HepG2 (cell line): ENCODE results near the gene HES1. TPM values are rescaled to one million over a fixed set of nuclear protein-coding genes. Genes with fewer than 3 reads are reported as not detected.

ENCODE experiments used
- BHLHE40 ChIP-seq: IDR thresholded peaks from 2 replicates; pipeline ENCODE4 v1.6.1; 2011; ENCODE audit warnings: low read length, improper control_type of control experiment
- CBX5 ChIP-seq: sonication (generic); formaldehyde crosslinking; IDR thresholded peaks from 2 replicates; pipeline ENCODE4 v1.4.0; 2020; ENCODE audit warnings: missing genetic modification reagents, borderline replicate concordance
- GTF2F1 ChIP-seq: fragments of 150-350 bp; IDR thresholded peaks from 2 replicates; pipeline ENCODE4 v1.6.1; 2014; ENCODE audit warnings: low read length
- MZF1 ChIP-seq: sonication (generic); formaldehyde crosslinking; IDR thresholded peaks from 2 replicates; pipeline ENCODE4 v1.8.1; 2023; ENCODE audit warnings: mild to moderate bottlenecking, missing genetic modification reagents, borderline replicate concordance
- NFE2 ChIP-seq: sonication (generic); formaldehyde crosslinking; IDR thresholded peaks from 2 replicates; pipeline ENCODE4 v1.4.0; 2020; ENCODE audit warnings: missing genetic modification reagents
- PCBP1 ChIP-seq: fragments of 200-400 bp; formaldehyde crosslinking; IDR thresholded peaks from 2 replicates; pipeline ENCODE4 v1.6.1; 2017; ENCODE audit warnings: mild to moderate bottlenecking, low read depth, low read length, borderline replicate concordance
- POGZ ChIP-seq: sonication (generic); formaldehyde crosslinking; IDR thresholded peaks from 2 replicates; pipeline ENCODE4 v1.4.0; 2020; ENCODE audit warnings: mild to moderate bottlenecking, missing genetic modification reagents
- SIX4 ChIP-seq: sonication (generic); formaldehyde crosslinking; IDR thresholded peaks from 2 replicates; pipeline ENCODE4 v1.4.0; 2020; ENCODE audit warnings: missing genetic modification reagents
- SMAD1 ChIP-seq: sonication (generic); formaldehyde crosslinking; IDR thresholded peaks from 2 replicates; pipeline ENCODE4 v1.4.0; 2020; ENCODE audit warnings: missing genetic modification reagents, low read depth, mild to moderate bottlenecking, borderline replicate concordance
- SOX13 ChIP-seq, 3 experiments: fragments of 450-650 bp in 1 of 3; sonication (generic) in 1 of 3; formaldehyde crosslinking in 1 of 3; IDR thresholded peaks in 2 of 3; conservative IDR thresholded peaks in 1 of 3; 2 replicates each; pipeline versions ENCODE4 v1.5.0 to v1.6.1; 2016 to 2020; ENCODE audit warnings: antibody characterized with exemption in 1 of 3, mild to moderate bottlenecking in 1 of 3, missing compliant biosample characterization in 1 of 3, missing genetic modification reagents in 1 of 3, moderate library complexity in 1 of 3
- SP1 ChIP-seq, 2 experiments: fragments of 450-650 bp in 1 of 2; sonication (generic) in 1 of 2; formaldehyde crosslinking in 1 of 2; IDR thresholded peaks; 2 replicates each; pipeline versions ENCODE4 v1.4.0 to v1.6.1; 2016 to 2020; ENCODE audit warnings: missing genetic modification reagents in 1 of 2
- ZNF33A ChIP-seq: sonication (generic); formaldehyde crosslinking; IDR thresholded peaks from 2 replicates; pipeline ENCODE4 v1.5.1; 2020; ENCODE audit warnings: missing genetic modification reagents, mild to moderate bottlenecking, moderate library complexity, borderline replicate concordance
- ZNF749 ChIP-seq: sonication (generic); formaldehyde crosslinking; IDR thresholded peaks from 2 replicates; pipeline ENCODE4 v1.8.0; 2022; ENCODE audit warnings: mild to moderate bottlenecking, missing genetic modification reagents, moderate library complexity, borderline replicate concordance
- ZNF766 ChIP-seq: sonication (generic); formaldehyde crosslinking; IDR thresholded peaks from 2 replicates; pipeline ENCODE4 v1.5.0; 2020; ENCODE audit warnings: missing genetic modification reagents, borderline replicate concordance
- polyA plus RNA-seq, 8 experiments: library from polyadenylated mRNA; depleted of rRNA in 3 of 8; stranded (reverse) in 7 of 8; unstranded in 1 of 8; fragments of >200 nt; fragmentation: Illumina TruSeq in 4 of 8; extraction: Trizol in 4 of 8; gene quantifications; 2 replicates each; pipeline versions ENCODE4 v1.2.1 to v1.2.3, GENCODE V29; 2011 to 2016; ENCODE audit warnings: low read depth in 4 of 8, missing spikeins in 1 of 8, mixed read lengths in 1 of 8; ENCODE audit not compliant: insufficient read depth in 1 of 8
- total RNA-seq, 5 experiments: library from RNA; depleted of rRNA; stranded (reverse); fragments of >200 nt; fragmentation: Illumina TruSeq; extraction: Trizol; gene quantifications; 2 replicates each; pipeline ENCODE4 v1.2.3, GENCODE V29; 2016; ENCODE audit warnings: low read depth in 1 of 5
- TF ChIP-seq, protein P1 (sequence below): IDR thresholded peaks from 2 replicates; pipeline ENCODE4 v1.6.1; 2016; ENCODE audit warnings: low read depth, borderline replicate concordance
- TF ChIP-seq, protein P2 (sequence below): sonication (generic); formaldehyde crosslinking; IDR thresholded peaks from 2 replicates; pipeline ENCODE4 v1.5.1; 2020; ENCODE audit warnings: missing genetic modification reagents, mild to moderate bottlenecking, borderline replicate concordance
- TF ChIP-seq, protein P3 (sequence below): IDR thresholded peaks from 2 replicates; pipeline ENCODE4 v1.6.1; 2016; ENCODE audit warnings: missing compliant biosample characterization, missing genetic modification reagents, borderline replicate concordance
- TF ChIP-seq, protein P4 (sequence below): sonication (generic); formaldehyde crosslinking; IDR thresholded peaks from 2 replicates; pipeline ENCODE4 v1.5.0; 2020; ENCODE audit warnings: mild to moderate bottlenecking, missing genetic modification reagents, moderate library complexity
- TF ChIP-seq, protein P5 (sequence below): sonication (generic); formaldehyde crosslinking; IDR thresholded peaks from 2 replicates; pipeline ENCODE4 v1.5.1; 2020; ENCODE audit warnings: missing genetic modification reagents, mild to moderate bottlenecking, borderline replicate concordance
- TF ChIP-seq, protein P6 (sequence below): IDR thresholded peaks from 2 replicates; pipeline ENCODE4 v1.6.1; 2016; ENCODE audit warnings: mild to moderate bottlenecking

The HES1 gene
- total and polyA plus RNA-seq, 2 of the 13 experiments (the other 11 are each of a cell fraction or from before 2014, with no cell fraction given) = 15.4 to 19.8 TPM

DNA sequence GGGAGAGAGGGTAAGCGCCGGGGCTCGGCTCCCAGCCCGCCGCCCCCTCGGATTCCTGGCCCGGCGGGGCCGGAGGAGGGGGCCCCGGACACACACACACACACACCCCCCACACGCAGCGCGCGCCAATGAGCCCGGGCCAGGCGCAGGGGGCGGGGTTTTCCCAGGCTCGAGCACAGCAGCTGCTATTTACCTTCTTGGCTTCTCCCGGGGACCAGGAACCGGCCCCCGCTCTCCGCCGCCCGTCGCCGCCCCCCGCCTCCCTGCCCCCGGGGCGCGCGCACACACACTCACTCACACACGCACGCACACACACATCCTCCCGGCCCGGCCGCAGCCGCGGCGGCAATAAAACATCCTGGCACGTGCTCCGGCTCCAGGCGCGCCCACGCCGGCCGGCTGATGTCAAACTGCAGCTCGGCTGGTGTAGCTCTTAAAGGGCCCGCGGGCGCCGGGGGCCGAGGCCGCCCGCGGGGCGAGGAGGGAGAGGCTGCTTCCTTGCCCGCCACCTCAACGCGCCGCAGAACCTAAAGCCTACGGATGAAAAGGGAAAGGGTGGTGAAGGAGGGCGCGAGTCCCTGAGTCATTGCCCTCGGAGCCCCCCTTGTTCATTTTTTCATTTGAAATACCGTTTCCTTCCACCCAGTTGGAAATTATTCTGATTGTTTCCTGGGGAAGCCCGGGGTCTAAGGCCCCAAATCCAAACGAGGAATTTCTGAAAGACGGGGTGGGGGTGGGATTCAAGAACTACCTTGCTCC is 1.0 kb upstream of the HES1 start (continued):
- no peak for TF ChIP-seq GTF2F1
- TF ChIP-seq, protein P1, sequence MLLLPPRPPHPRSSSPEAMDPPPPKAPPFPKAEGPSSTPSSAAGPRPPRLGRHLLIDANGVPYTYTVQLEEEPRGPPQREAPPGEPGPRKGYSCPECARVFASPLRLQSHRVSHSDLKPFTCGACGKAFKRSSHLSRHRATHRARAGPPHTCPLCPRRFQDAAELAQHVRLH (CRISPR knock-in tag) = peak; percentile 44; the same call in 1 of the 2 replicates
- peak; percentile 55; the same call in 1 of the 2 replicates for TF ChIP-seq CBX5
- TF ChIP-seq SMAD1 (CRISPR knock-in tag) = 0 out of 2 replicates have a peak, but pooled peaks have one; percentile 35
- TF ChIP-seq SOX13 (IDR thresholded peaks at IDR 0.05) = no peak
- peak in 1 of 2 experiments; percentile 71; a peak in 1 of 4 replicates for TF ChIP-seq SOX13 (CRISPR knock-in tag; conservative IDR thresholded peaks at IDR 0.05 in 1 of 2, IDR thresholded peaks at IDR 0.05 in 1 of 2)
- peak; percentile 81; the same call in 1 of the 2 replicates for TF ChIP-seq ZNF766 (CRISPR knock-in tag)
- TF ChIP-seq, protein P2, sequence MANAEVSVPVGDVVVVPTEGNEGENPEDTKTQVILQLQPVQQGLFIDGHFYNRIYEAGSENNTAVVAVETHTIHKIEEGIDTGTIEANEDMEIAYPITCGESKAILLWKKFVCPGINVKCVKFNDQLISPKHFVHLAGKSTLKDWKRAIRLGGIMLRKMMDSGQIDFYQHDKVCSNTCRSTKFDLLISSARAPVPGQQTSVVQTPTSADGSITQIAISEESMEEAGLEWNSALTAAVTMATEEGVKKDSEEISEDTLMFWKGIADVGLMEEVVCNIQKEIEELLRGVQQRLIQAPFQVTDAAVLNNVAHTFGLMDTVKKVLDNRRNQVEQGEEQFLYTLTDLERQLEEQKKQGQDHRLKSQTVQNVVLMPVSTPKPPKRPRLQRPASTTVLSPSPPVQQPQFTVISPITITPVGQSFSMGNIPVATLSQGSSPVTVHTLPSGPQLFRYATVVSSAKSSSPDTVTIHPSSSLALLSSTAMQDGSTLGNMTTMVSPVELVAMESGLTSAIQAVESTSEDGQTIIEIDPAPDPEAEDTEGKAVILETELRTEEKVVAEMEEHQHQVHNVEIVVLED (CRISPR knock-in tag) = peak; percentile 79
- TF ChIP-seq, protein P3, sequence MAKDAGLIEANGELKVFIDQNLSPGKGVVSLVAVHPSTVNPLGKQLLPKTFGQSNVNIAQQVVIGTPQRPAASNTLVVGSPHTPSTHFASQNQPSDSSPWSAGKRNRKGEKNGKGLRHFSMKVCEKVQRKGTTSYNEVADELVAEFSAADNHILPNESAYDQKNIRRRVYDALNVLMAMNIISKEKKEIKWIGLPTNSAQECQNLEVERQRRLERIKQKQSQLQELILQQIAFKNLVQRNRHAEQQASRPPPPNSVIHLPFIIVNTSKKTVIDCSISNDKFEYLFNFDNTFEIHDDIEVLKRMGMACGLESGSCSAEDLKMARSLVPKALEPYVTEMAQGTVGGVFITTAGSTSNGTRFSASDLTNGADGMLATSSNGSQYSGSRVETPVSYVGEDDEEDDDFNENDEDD (CRISPR knock-in tag) = peak; percentile 92; the same call in 1 of the 2 replicates
- TF ChIP-seq, protein P4, sequence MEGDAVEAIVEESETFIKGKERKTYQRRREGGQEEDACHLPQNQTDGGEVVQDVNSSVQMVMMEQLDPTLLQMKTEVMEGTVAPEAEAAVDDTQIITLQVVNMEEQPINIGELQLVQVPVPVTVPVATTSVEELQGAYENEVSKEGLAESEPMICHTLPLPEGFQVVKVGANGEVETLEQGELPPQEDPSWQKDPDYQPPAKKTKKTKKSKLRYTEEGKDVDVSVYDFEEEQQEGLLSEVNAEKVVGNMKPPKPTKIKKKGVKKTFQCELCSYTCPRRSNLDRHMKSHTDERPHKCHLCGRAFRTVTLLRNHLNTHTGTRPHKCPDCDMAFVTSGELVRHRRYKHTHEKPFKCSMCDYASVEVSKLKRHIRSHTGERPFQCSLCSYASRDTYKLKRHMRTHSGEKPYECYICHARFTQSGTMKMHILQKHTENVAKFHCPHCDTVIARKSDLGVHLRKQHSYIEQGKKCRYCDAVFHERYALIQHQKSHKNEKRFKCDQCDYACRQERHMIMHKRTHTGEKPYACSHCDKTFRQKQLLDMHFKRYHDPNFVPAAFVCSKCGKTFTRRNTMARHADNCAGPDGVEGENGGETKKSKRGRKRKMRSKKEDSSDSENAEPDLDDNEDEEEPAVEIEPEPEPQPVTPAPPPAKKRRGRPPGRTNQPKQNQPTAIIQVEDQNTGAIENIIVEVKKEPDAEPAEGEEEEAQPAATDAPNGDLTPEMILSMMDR = no peak
- TF ChIP-seq, protein P5, sequence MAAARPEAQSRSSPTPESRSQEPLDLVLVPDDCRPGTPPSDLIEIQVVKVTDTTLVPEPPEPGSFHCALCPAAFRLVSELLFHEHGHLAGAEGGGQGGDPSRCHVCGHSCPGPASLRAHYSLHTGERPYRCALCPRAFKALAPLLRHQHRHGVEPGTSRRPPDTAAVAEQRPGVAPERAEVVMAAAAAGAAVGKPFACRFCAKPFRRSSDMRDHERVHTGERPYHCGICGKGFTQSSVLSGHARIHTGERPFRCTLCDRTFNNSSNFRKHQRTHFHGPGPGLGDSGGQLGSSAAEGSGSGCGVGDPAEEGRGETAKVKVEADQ (CRISPR knock-in tag) = no peak
- TF ChIP-seq POGZ = peak; percentile 73
- peak; percentile 99 for TF ChIP-seq BHLHE40
- TF ChIP-seq ZNF33A (CRISPR knock-in tag) = no peak
- no peak for TF ChIP-seq NFE2 (CRISPR knock-in tag)
- TF ChIP-seq SIX4 (CRISPR knock-in tag) = peak; percentile 66; the same call in 1 of the 2 replicates
- TF ChIP-seq ZNF749 (CRISPR knock-in tag) = peak; percentile 95; the same call in 1 of the 2 replicates
- TF ChIP-seq PCBP1 = 0 out of 2 replicates have a peak, but pooled peaks have one; percentile 19
- no peak for TF ChIP-seq MZF1 (CRISPR knock-in tag)
- TF ChIP-seq, protein P6, sequence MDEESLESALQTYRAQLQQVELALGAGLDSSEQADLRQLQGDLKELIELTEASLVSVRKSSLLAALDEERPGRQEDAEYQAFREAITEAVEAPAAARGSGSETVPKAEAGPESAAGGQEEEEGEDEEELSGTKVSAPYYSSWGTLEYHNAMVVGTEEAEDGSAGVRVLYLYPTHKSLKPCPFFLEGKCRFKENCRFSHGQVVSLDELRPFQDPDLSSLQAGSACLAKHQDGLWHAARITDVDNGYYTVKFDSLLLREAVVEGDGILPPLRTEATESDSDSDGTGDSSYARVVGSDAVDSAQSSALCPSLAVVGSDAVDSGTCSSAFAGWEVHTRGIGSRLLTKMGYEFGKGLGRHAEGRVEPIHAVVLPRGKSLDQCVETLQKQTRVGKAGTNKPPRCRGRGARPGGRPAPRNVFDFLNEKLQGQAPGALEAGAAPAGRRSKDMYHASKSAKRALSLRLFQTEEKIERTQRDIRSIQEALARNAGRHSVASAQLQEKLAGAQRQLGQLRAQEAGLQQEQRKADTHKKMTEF (CRISPR knock-in tag) = peak; percentile 99
- no peak for TF ChIP-seq SP1 (IDR thresholded peaks at IDR 0.05)
- TF ChIP-seq SP1 (CRISPR knock-in tag; IDR thresholded peaks at IDR 0.05) = peak; percentile 64
